ENCODE measurements around the gene UNC79.

Gene UNC79

GRCh38 chr14:93665169-93665568 lies 234.4 kb downstream of the UNC79 start:
- DNase-seq = no peak

- no peak for DNase-seq
Observed at GRCh38 chr14:93669632-93670031, 238.9 kb downstream of the UNC79 start.

GRCh38 chr14:93674343-93674742 lies 243.6 kb downstream of the UNC79 start:
- DNase-seq = no peak

- DNase-seq = no peak
Observed at GRCh38 chr14:93675651-93676050, 244.9 kb downstream of the UNC79 start.

GRCh38 chr14:93676416-93676958 lies 245.7 kb downstream of the UNC79 start:
- DNase-seq = no peak

GRCh38 chr14:93682459-93682858 lies 251.7 kb downstream of the UNC79 start:
- no peak for DNase-seq

- DNase-seq = no peak
Observed at GRCh38 chr14:93683226-93683625, 252.5 kb downstream of the UNC79 start.

- no peak for DNase-seq
Observed at GRCh38 chr14:93685121-93685895, 254.6 kb downstream of the UNC79 start.

GRCh38 chr14:93686268-93686667 lies 255.5 kb downstream of the UNC79 start:
- no peak for DNase-seq

GRCh38 chr14:93688239-93688666 lies 257.5 kb downstream of the UNC79 start:
- no peak for DNase-seq

GRCh38 chr14:93688820-93689219 lies 258.1 kb downstream of the UNC79 start:
- no peak for DNase-seq

- no peak for DNase-seq
Observed at GRCh38 chr14:93690146-93690545, 259.4 kb downstream of the UNC79 start.

- no peak for DNase-seq
Observed at GRCh38 chr14:93691042-93691780, 260.5 kb downstream of the UNC79 start.

GRCh38 chr14:93693914-93694313 lies 263.2 kb downstream of the UNC79 start:
- DNase-seq = no peak

GRCh38 chr14:93700928-93701327 lies 270.2 kb downstream of the UNC79 start:
- DNase-seq = no peak

GRCh38 chr14:93701562-93701961 lies 270.8 kb downstream of the UNC79 start:
- DNase-seq = no peak

- DNase-seq = no peak
Observed at GRCh38 chr14:93702946-93703345, 272.2 kb downstream of the UNC79 start.

GRCh38 chr14:93703941-93704340 lies 273.2 kb downstream of the UNC79 start:
- DNase-seq = no peak

- DNase-seq = no peak
Observed at GRCh38 chr14:93705513-93706156, 274.9 kb downstream of the UNC79 start.

GRCh38 chr14:93706360-93706955 lies 275.7 kb downstream of the UNC79 start:
- no peak for DNase-seq

- DNase-seq = no peak
Observed at GRCh38 chr14:93707475-93707874, 276.7 kb downstream of the UNC79 start.

GRCh38 chr14:93708311-93708734 lies 277.6 kb downstream of the UNC79 start:
- peak in 1 of 2 donors; percentile 32 for DNase-seq

- no peak for DNase-seq
Observed at GRCh38 chr14:93708800-93709199, 278.1 kb downstream of the UNC79 start.
